Fibroblast of villous mesenchyme (primary cell): ENCODE data around the gene CDC42EP3. TPM values are rescaled to one million over a fixed set of nuclear protein-coding genes. Genes with fewer than 3 reads are reported as not detected.
A peak's percentile ranks its signal among the peaks of the same experiment; 100 is the strongest.

ENCODE experiments used
- DNase-seq: peaks from one replicate; pipeline ENCODE4 v3.0.0-alpha.2; 2010; ENCODE audit warnings: low read depth
- H3K4me3 ChIP-seq: 2 replicates; pipeline ENCODE4 v1.5.1; 2011; ENCODE audit warnings: low read depth, mild to moderate bottlenecking, low read length
- CTCF ChIP-seq: IDR thresholded peaks from 2 replicates; pipeline ENCODE4 v1.5.1; 2012; ENCODE audit warnings: low read depth, mild to moderate bottlenecking, low read length; ENCODE audit not compliant: insufficient read depth
- total RNA-seq: library from RNA; depleted of rRNA; stranded (reverse); fragments of >200 nt; gene quantifications from 2 replicates; pipeline ENCODE4 v1.2.3, GENCODE V29; 2012

Gene CDC42EP3
- total RNA-seq, 1 donor, result 132 TPM

- H3K4me3 ChIP-seq, result no peak overlapping the region
- TF ChIP-seq CTCF, result no peak
- peak; percentile 65 for DNase-seq
These were observed 66.7 kb downstream of the CDC42EP3 start for GRCh38 chr2:37604716-37605115.

GRCh38 chr2:37602702-37603101 lies 68.7 kb downstream of the CDC42EP3 start:
- TF ChIP-seq CTCF, result no peak
- H3K4me3 ChIP-seq, result no peak overlapping the region
- no peak for DNase-seq

- no peak for TF ChIP-seq CTCF
- no peak for DNase-seq
- no peak overlapping the region for H3K4me3 ChIP-seq
These were observed 69.4 kb downstream of the CDC42EP3 start for GRCh38 chr2:37602040-37602439.

GRCh38 chr2:37601569-37601968 lies 69.9 kb downstream of the CDC42EP3 start:
- no peak overlapping the region for H3K4me3 ChIP-seq
- no peak for TF ChIP-seq CTCF
- DNase-seq, result no peak

- H3K4me3 ChIP-seq, result no peak overlapping the region
- no peak for TF ChIP-seq CTCF
- DNase-seq, result no peak
These were observed 70.7 kb downstream of the CDC42EP3 start for GRCh38 chr2:37600735-37601134.

- DNase-seq, result no peak
- H3K4me3 ChIP-seq, result no peak overlapping the region
- TF ChIP-seq CTCF, result no peak
These were observed 71.5 kb downstream of the CDC42EP3 start for GRCh38 chr2:37599688-37600525.

GRCh38 chr2:37593694-37594093 lies 77.7 kb downstream of the CDC42EP3 start:
- DNase-seq, result no peak
- no peak overlapping the region for H3K4me3 ChIP-seq
- TF ChIP-seq CTCF, result no peak
